Stimulated activated CD8-positive, alpha-beta memory T cell treated with anti-CD3 and anti-CD28 coated beads, Interleukin-15, amount 100 ng/mL, for 24 hours (primary cell): ENCODE measurements around the gene RNASE9.
"Not testable (repeated sequence)": the region's sequence is repeated elsewhere in the genome, so short reads cannot be mapped to it uniquely, and the experiment has no call there.

Source experiments
- DNase-seq: peaks from one replicate; pipeline ENCODE4 v3.0.0-alpha.2; 2020; ENCODE audit warnings: low read depth

RNASE9 gene

DNA sequence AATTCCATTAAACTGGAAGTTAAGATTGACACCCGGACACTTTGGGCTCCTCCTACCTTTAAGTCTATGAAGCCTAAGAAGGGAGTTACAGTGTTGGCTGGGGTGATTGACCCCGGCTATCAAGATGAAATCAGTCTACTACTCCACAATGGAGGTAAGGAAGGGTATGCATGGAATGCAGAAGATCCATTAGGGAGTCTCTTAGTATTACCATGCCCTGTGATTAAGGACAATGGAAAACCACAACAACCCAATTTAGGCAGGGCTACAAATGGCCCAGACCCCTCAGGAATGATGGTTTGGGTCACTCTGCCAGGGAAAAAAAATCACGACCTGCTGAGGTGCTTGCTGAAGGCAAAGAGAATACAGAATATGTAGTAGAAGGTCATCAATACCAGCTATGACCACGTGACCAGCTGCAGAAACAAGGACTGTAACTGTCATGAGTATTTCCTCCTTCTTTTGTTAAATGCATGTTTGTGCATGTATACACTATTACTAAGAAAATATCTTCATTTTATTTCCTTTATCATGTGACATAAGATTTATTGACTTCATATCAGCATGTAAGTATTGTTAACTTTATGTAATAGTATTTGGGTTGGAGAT lies 11.6 kb upstream of the RNASE9 start:
- DNase-seq = not testable (repeated sequence)

DNA sequence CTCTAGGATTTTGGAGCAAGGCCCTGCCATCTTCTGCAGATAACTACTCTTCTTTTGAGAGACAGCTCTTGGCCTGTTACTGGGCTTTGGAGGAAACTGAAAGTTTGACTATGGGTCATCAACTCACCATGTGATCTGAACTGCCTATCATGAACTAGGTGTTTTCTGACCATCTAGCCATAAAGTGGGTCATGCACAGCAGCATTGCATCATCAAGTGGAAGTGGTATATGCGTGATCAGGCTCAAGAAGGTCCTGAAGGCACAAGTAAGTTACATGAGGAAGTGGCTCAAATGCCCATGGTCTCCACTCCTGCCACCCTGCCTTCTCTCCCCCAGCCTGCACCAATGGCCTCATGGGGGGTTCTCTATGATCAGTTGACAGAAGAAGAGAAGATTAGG lies 9.9 kb upstream of the RNASE9 start:
- not testable (repeated sequence) for DNase-seq

DNA sequence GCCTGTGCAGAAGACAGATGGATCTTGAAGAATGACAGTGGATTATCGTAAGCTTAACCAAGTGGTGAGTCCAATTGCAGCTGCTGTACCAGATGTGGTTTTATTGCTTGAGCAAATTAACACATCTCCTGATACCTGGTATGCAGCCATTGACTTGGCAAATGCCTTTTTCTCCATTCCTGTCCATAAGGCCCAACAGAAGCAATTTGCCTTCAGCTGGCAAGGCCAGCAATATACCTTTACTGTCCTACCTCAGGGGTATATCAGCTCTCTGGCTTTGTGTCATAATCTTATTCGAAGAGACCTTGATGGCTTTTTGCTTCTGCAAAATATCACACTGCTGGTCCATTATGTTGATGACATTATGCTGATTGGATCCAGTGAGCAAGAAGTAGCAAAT lies 9.0 kb upstream of the RNASE9 start:
- DNase-seq = not testable (repeated sequence)

DNA sequence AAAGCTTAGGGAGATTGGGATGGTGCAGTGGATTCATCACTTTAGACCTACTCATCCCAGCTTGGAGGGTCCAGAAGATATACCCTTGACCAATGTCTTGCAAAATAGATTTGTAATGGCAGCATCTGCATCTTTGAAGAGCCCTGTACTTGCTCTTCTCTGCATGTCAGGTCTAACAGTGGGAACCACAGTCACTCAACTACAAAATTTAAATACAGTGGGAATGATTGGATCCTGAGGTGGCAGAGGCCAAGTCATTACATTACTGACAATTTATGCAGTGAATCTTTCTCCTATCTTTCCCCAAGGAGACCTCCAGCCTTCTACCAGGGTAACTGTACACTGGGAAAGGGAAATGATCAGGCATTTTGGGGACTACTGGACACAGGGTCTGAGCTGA lies 8.2 kb upstream of the RNASE9 start:
- DNase-seq = no peak

DNA sequence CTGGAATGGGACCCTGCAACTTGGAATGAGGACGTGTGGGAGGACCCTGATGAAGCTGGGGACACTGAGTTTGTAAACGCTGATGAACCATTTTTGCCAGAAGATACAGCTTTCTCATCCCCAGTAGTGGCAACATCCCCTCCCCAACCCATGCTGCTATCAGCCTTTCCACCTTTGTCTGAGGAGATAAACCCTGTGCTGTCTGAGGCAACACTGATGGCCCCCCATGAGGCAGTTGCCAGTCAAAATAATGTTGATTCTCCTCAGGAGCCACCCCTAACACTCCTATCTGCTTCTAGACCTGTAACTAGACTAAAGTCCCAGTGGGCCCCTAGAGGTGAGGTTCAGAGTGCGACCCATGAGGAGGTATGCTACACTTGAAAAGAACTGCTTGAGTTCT lies 7.5 kb upstream of the RNASE9 start:
- no peak for DNase-seq

DNA sequence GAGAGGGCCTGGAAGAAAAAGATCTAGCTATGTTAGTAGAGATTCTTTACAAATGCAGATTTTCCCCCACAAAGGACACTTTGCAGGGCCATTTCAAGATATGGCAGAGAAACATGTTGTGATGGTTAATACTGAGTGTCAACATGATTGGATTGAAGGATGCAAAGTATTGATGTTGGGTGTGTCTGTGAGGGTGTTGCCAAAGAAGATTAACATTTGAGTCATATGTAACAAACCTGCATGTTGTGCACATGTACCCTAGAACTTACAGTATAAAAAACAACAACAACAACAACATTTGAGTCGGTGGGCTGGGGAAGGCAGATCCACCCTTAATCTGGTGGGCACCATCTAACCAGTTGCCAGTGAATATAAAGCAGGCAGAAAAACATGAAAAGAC lies 6.4 kb upstream of the RNASE9 start:
- not testable (repeated sequence) for DNase-seq

DNA sequence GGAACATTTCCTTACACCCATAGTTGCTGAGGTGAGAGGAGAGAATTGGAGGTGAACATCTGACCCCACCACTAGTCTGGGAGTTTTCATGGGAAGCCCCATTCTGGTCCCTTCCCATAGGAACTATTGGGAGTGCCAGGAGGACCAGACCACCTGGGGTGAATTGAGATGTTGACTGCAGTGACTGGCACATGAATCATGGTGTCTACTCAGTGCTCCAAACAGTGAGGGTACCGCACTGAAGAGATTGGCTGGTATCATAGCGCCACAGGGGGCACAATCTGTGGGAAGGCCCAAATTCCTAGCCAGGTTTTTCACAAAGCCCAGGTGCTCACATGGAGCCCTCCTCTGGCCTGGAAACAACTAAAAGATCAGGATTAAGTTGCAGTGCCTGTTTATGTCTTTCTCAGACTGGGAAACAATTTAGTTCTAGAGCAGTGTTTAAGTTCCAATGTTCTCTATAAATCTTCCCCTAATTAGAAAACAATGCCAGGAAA lies 3.7 kb upstream of the RNASE9 start:
- no peak for DNase-seq

DNA sequence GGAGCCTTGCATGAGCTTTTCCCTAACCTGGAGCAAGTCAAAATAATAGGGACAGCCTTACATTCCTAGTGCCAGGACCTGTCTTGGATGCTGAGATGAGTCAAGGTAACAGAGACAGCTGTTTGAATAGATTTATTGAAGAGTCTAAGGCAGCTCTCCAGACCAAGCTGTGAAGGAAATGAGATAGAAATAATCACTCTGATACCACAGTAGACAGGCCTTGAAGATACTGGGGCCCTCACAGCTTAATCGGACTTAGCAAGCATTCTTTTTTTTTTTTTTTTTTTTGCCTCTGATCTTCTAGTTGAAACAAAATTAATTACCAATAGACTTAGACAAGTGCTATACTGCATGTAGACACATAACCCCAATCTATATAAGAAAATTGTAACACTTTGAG lies 3.1 kb upstream of the RNASE9 start:
- no peak for DNase-seq

DNA sequence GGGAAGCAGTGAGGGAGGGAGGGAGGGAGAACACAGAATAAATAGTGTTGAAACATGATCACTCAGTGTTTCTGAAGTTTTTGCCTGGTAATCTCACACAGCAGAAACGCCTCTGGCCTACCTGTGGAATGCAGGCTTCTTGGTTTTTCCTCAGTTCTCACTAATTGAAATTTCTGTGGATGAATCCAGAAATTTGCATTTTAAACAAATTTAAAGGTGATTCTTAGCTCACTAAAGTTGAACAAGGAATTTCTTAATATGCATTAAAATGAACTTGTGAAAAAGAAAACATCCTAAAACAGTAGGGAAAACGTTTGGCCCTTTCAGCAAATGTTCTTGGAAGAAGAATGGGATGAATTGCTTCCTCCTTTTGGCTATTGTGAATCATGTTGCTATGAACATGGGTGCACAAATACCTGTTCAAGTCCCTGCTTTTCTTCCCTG lies 1.4 kb downstream of the RNASE9 start:
- DNase-seq = no peak

DNA sequence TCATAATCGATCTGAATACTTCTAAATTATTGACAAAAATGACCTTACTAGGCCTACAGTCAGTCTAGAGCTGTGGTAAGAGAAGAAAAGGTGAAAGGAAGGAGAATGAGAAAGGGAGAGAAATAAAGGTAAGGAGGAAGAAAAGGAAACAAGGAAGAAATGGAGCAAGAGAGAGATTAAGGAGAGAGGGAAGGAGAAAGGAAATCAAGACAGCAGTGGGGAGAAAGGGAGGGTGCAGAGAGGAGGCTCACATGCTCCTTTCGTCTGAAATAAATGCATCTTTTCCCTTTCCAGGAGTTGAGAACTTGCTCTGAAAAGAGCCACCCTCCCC lies 3.7 kb downstream of the RNASE9 start:
- no peak for DNase-seq

DNA sequence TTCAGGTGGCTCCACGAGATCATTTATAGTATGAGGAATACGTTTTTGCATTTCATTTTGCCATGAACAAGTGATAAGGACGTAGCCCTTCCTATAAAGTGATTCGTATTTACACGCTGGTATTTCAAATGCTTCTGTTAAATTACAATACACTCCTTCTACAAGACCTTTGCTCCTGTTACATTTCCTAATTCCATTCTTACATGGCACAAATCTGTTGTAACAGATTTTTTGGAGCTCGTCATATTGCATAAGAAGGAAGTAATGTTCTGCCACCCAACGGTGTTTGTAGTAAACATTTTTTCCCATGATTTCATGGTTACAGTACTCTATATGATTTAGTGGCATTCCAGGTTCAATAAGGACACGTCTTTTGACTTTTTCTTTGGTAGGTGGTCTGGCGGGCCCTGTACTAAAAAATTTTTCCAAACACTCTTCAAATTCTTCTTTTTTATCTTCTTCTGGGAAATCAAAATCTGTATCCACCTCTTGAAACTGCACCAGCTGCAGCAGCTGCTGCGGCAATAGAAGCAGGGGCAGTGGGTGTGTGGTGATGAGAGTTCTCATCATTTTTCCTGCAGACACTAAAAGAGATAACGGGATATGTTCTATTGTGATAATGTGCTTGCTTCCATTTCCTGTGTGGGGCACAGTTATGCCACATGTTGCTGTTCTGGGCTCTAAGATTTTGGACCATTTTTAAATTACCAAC lies 4.2 kb downstream of the RNASE9 start:
- DNase-seq = no peak

DNA sequence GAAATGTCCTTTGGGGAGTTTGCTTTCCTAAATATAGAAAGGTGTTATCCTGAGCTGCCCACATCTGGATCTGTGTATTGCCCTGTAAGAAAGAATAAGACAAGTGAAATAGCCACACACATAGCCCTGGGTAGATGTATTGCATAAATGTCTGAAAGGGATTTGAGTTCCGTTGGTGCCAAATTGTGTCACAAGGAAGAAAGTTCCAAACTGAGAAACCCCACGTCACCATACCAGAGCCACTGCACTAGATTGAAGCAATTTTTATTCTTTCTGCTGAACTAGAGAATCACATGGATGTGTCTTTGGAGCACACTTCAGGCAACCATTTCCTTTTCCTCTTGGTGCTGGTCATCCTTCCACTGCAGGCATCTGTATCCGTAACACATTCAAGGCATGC lies 5.0 kb downstream of the RNASE9 start:
- no peak for DNase-seq

DNA sequence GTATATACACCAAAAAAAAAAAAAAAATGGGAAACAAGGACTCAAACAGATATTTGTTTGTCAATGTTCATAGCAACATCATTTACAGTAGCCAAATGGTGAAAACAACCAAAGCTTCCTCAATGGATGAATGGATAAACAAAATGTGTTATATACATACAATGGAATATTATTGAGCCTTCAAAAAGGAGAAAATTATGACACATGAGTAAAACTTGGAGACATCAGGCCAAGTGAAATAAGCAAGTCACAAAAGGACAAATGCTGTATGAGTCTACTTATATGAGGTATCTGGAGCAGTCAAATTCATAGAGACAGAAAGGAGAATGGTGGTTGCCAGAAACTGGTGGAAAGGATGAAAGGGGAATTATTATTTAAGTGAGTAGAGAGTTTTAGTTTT lies 7.8 kb downstream of the RNASE9 start:
- no peak for DNase-seq

DNA sequence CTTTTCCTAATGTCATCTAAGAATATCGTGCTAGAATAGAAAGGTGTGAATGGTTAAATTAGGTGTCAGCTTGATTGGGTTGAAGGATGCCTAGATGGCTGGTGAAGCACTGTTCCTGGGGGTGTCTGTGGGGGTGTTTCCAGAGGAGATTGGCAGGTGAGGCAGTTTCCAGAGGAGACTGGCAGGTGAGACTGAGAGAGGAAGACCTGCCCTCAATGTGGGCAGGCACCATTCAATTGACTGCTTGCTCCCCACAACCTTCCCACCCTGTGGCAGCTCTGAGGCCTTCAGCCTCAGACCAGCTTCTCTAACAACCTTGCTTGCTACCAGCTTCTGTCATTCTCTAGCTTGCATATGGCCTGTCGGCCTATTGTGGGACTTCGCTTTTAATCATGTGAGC lies 9.2 kb downstream of the RNASE9 start:
- DNase-seq = no peak

DNA sequence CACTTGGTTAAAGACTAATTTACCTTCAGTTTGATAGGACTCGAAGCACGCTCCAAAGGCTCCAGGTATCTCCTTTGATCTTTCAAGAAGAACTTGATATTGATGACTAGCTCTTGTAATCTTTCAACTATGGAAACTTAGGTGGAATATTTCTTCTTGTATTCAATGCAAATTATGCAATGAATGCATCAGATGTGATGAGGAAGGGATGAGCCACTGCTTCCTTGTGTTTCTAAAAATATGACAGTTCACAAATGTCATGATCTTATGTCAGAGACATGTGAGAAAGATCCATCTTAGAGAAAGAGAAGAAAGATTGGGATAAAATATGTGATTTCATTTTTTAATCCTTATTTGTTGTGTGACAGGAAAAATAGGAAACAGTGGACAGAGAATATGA lies 9.9 kb downstream of the RNASE9 start:
- no peak for DNase-seq

DNA sequence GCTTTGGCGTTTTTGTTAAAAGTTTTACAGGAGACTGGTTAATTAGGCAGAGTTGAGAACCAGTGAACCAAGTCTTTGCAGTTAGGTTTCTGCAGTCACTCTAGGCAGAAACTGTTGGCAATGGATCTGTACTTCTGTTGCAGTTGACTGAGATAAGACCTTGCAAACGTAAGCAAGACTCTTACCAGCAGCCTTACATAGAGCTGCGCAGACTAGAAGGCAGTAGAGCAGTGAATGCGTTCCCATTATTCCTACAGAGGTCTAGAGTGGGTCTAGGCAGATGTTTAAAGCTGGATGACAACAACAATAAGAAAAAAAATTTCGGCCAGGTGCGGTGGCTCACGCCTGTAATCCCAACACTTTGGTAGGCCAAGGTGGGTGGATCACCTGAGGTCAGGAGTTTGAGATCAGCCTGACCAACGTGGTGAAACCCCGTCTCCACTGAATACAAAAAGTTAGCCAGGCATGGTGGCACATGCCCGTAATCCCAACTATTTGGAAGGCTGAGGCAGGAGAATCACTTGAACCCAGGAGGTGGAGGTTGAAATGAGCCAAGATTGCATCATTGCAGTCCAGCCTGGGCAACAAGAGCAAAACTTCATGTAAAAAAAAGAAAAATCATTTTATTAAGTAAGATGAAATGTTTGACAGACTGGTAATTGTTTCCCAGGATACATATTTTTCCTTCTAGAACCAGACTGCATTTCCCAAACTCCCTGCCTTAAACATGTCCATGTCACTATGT lies 12.3 kb downstream of the RNASE9 start:
- no peak for DNase-seq

DNA sequence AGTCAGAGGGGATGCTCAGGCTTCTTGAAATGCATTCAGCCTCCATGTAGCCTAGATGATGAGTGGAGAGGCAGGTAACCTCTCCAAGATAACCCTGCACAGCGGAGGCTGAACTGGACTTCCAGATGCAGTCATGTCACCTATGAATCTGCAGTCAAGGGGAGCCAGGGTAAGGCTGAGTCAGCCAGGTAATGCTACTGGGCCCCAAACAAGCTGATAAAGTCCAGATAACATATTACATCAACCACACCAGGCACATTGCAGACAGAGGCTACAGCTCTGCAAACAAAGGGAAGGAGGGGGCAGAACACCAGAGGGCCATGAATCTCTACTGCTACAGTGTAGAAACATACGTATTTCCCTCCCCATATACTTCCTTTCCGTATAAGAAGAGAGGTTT lies 14.0 kb downstream of the RNASE9 start:
- DNase-seq = no peak

DNA sequence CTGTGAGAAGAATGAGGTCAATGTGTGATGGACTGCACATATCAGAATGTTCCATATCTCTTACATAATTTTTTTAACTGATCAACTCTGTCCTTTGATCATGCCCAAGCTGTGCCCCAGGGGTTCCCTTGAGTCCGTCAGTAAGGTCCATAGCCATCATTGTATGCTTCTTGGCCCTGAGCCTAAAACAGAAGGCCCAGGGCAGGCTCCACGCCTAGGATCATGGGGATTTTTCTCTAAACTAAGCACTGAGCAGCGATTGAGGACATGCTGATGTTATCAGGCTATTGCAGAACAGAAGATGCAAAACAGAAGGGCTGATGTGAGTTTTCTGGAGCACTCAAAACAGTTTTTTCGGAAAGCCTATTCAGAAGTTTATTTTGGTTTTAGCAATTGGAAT lies 20.9 kb downstream of the RNASE9 start:
- no peak for DNase-seq

DNA sequence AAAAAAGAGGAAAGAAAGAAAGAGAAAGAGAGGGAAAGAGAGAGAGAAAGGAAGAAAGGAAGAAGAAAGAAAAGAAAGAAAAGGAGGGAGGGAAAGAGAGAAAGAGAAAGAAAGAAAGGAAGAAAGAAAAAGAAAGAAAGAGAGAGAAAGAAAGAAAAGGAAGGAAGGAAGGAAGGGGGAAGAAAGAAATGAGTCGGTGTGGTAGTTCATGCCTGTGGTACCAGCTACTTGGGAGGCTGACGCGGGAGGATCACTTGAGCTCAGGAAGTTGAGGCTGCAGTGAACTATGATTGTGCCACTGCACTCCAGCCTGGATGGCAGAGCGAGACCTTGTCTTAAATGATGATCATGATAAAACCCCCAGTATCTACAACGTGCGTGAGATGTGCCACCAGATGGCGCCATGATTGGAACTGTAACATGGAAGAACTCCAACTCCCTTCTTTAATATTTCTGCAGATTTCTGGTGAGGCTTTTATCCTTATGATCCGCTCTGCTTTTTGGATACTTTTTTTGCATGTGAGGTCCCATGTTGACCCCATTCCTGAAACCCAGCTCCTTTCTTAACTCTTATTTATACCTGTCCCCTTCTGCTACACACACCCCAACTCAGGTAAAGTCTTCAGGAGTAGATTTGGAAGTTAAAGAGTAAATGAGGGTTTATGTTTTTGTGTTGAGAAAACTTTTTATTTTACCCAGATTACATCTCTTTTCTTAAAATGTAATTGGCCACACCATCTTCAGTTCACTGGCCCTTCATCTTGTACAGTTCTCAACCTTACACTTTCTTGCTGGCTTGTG lies 29.9 kb downstream of the RNASE9 start:
- DNase-seq = peak; percentile 9

DNA sequence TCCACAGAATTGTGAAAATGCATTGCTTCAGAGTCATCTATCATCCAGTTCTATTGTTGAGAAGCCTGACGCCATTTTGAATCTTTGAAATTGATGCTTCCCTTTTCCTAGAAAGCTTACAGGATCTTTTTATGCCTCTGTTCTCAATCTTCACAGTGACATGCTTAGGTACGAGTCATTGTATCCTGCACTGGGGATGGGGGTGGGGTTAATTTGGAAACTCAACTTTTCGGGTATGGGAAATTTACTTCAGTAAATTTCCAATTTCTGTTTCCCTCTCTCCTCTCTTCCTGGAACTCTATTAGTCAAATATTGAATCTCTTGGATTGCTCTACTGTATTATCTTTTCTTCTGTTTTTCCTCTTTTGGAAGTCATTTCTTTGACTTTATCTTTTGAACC lies 31.0 kb downstream of the RNASE9 start:
- no peak for DNase-seq

DNA sequence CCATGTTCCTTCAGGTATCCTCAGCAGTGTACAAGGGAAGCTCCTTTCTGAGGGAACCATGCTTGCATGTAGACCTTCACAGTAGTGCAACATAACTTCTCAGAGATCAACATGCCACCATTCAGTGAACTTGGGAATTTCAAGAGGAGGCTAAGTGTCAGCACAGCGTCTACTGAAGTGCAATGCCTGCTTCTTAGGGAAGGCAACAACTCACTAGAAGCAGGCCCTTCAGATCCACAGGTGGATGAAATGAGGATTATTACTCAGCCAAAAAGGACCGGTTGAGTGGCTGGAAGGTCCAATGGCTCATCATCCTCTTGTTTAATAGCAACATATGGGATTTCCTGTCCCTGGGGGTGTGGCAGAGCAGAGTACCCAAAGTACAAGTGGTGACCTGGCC lies 36.8 kb downstream of the RNASE9 start:
- DNase-seq = no peak

DNA sequence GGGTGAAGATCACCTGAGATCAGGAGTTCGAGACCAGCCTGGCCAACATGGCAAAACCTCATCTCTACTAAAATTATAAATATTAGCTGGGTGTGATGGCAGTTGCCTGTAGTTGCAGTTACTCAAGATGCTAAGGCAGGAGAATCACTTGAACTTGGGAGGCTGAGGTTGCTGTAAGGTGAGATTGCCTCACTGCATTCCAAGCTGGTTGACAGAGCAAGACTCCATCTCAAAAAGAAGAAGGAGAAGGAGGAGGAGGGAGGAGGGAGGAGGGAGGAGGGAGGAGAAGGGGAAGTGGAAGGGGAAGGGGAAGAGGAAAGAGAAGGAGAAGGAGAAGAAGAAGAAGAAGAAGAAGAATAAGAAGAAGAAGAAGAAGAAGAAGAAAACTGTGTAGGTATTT lies 38.5 kb downstream of the RNASE9 start:
- no peak for DNase-seq

DNA sequence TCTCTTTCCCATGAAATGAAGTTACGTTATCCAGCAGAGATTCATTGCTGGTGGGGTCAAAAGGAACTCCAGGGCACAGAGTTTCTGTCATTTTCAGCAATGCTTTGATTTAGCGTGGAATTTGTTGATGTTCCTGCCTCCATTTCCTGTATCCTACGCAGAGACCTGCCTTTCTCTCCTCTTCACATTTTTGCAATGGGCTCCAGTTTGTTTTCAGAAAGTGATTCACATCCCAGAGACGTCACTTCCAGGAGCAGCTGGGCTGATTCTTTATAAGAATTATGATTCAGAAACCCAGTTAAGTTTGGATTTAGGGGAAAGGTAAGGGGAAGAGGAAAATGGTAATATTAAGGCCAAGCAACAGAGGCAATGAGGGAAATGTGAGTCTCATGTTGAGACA lies 43.9 kb downstream of the RNASE9 start:
- DNase-seq = no peak
